Thoracic aorta (tissue), 2 donors: ENCODE results near the gene KDM4E. TPM values are rescaled to one million over a fixed set of nuclear protein-coding genes. Genes with fewer than 3 reads are reported as not detected.
"Not testable (repeated sequence)": the region's sequence is repeated elsewhere in the genome, so short reads cannot be mapped to it uniquely, and the experiment has no call there.

Experiments
- ATAC-seq: fragments of 150-250 bp; one replicate; pipeline ENCODE4 v1.8.0; 2017; ENCODE audit warnings: low read depth; ENCODE audit not compliant: insufficient number of reproducible peaks, low FRiP score
- DNase-seq: peaks from one replicate; pipeline ENCODE4 v3.0.0-alpha.2; 2020; ENCODE audit warnings: low spot score
- H3K27ac ChIP-seq, 2 donors: fragments of 200-600 bp; sonication (generic); 1 replicate in 1 of 2; 2 replicates in 1 of 2; pipeline ENCODE4 v1.5.1; 2016; ENCODE audit warnings: mild to moderate bottlenecking in 2 of 2, moderate library complexity in 2 of 2
- H3K27me3 ChIP-seq: fragments of 200-600 bp; sonication (generic); replicated peaks from 2 replicates; pipeline ENCODE4 v1.6.0; 2016; ENCODE audit warnings: mild to moderate bottlenecking; ENCODE audit not compliant: insufficient read depth
- H3K36me3 ChIP-seq: fragments of 200-600 bp; sonication (generic); one replicate; pipeline ENCODE4 v1.5.1; 2016
- H3K4me1 ChIP-seq, 2 donors: fragments of 200-600 bp; sonication (generic); 1 replicate in 1 of 2; 2 replicates in 1 of 2; pipeline versions ENCODE4 v1.5.1 to v1.6.0; 2016; ENCODE audit warnings: low read depth in 2 of 2, mild to moderate bottlenecking in 1 of 2; ENCODE audit not compliant: control insufficient read depth in 1 of 2
- H3K4me3 ChIP-seq: fragments of 200-600 bp; sonication (generic); 2 replicates; pipeline ENCODE4 v1.5.1; 2016; ENCODE audit warnings: mild to moderate bottlenecking
- H3K9me3 ChIP-seq: fragments of 200-600 bp; sonication (generic); 2 replicates; pipeline ENCODE4 v1.5.1; 2016
- CTCF ChIP-seq: fragments of 200-600 bp; sonication (generic); IDR thresholded peaks from one replicate; pipeline ENCODE4 v1.5.1; 2019; ENCODE audit warnings: antibody characterized with exemption
- total RNA-seq, 2 donors: library from RNA; depleted of rRNA; stranded (reverse); fragments of >200 nt; gene quantifications; one replicate each; pipeline versions ENCODE4 v1.1.0 to v1.2.3, GENCODE V29; 2016

KDM4E gene
- total RNA-seq, 2 donors from 2014 or later: not detected

GRCh38 chr11:95035316-95035715 is 10.3 kb downstream of the KDM4E start:
- Histone ChIP-seq H3K36me3 (no peaks in the 10 kb centered on the region), H3K4me3 (no peak overlapping the region), H3K27me3 (no peaks in the 10 kb centered on the region), H3K4me1 (no peaks in the 10 kb centered on the region), H3K27ac (no peak overlapping the region), H3K9me3 (no peaks in the 10 kb centered on the region)
- no peak for TF ChIP-seq CTCF
- DNase-seq (no peak), ATAC-seq (no peak)

GRCh38 chr11:95037356-95038035 is 12.4 kb downstream of the KDM4E start:
- not testable (repeated sequence) for DNase-seq, H3K9me3 ChIP-seq, H3K27ac ChIP-seq, H3K36me3 ChIP-seq, H3K4me1 ChIP-seq, H3K27me3 ChIP-seq, ATAC-seq
- H3K4me3 ChIP-seq: peak overlapping the region; percentile 43

GRCh38 chr11:95042239-95042638 is 17.2 kb downstream of the KDM4E start:
- no peaks in the 10 kb centered on the region for H3K36me3 ChIP-seq
- TF ChIP-seq CTCF: no peak
- H3K27me3 ChIP-seq: no peaks in the 10 kb centered on the region
- no peaks in the 10 kb centered on the region for H3K4me1 ChIP-seq
- no peak overlapping the region for H3K27ac ChIP-seq
- H3K9me3 ChIP-seq: no peaks in the 10 kb centered on the region
- no peak overlapping the region for H3K4me3 ChIP-seq
- ATAC-seq (no peak), DNase-seq (no peak)

- no peak for TF ChIP-seq CTCF
- H3K4me1 ChIP-seq: no peaks in the 10 kb centered on the region
These were observed 17.8 kb downstream of the KDM4E start for GRCh38 chr11:95042906-95043305.

GRCh38 chr11:95044010-95044409 is 19.0 kb downstream of the KDM4E start:
- no peak for ATAC-seq
- Histone ChIP-seq H3K4me3 (no peak overlapping the region), H3K27ac (no peak overlapping the region), H3K36me3 (no peaks in the 10 kb centered on the region), H3K27me3 (no peaks in the 10 kb centered on the region), H3K4me1 (no peaks in the 10 kb centered on the region), H3K9me3 (no peaks in the 10 kb centered on the region)
- DNase-seq: no peak
- no peak for TF ChIP-seq CTCF

More at GRCh38 chr11:95042906-95043305, 17.8 kb downstream of the KDM4E start:
- DNase-seq: no peak
- no peaks in the 10 kb centered on the region for H3K9me3 ChIP-seq
- no peaks in the 10 kb centered on the region for H3K27me3 ChIP-seq
- ATAC-seq: no peak
- no peaks in the 10 kb centered on the region for H3K36me3 ChIP-seq
- H3K27ac ChIP-seq: no peak overlapping the region
- H3K4me3 ChIP-seq: no peak overlapping the region

- Histone ChIP-seq H3K9me3 (no peaks in the 10 kb centered on the region), H3K36me3 (no peaks in the 10 kb centered on the region), H3K4me3 (no peak overlapping the region), H3K27ac (no peak overlapping the region), H3K4me1 (no peaks in the 10 kb centered on the region), H3K27me3 (no peaks in the 10 kb centered on the region)
- ATAC-seq (no peak), DNase-seq (no peak)
- TF ChIP-seq CTCF: no peak
These were observed 20.8 kb downstream of the KDM4E start for GRCh38 chr11:95045812-95046211.

GRCh38 chr11:95049122-95049521 is 24.1 kb downstream of the KDM4E start, which contains the start of gene KDM4F:
KDM4F (plus strand) TSS chr11:95049422.
- not testable (repeated sequence) for ATAC-seq, H3K4me1 ChIP-seq, H3K27me3 ChIP-seq, H3K36me3 ChIP-seq, H3K9me3 ChIP-seq, H3K27ac ChIP-seq, H3K4me3 ChIP-seq, DNase-seq
